H1 (cell line): ENCODE data around the gene NHSL2. TPM values are rescaled to one million over a fixed set of nuclear protein-coding genes. Genes with fewer than 3 reads are reported as not detected.

ENCODE experiments used
- CBX5 ChIP-seq: fragments of 300-800, 300-1000 bp; sonication (generic); IDR thresholded peaks from 2 replicates; pipeline ENCODE4 v1.7.1; 2016; ENCODE audit warnings: antibody characterized with exemption, low read length, low read depth
- CHD2 ChIP-seq: IDR thresholded peaks from 2 replicates; pipeline ENCODE4 v1.6.1; 2012; ENCODE audit warnings: low read length, improper control_type of control experiment
- GTF2F1 ChIP-seq: IDR thresholded peaks from 2 replicates; pipeline ENCODE4 v1.6.1; 2012; ENCODE audit warnings: low read depth, low read length, improper control_type of control experiment, borderline replicate concordance
- KDM1A ChIP-seq: fragments of 200-600, 300-600 bp; sonication (generic); IDR thresholded peaks from 2 replicates; pipeline ENCODE4 v1.7.1; 2016; ENCODE audit warnings: mild to moderate bottlenecking, low read length, borderline replicate concordance
- NRF1 ChIP-seq: IDR thresholded peaks from 2 replicates; pipeline ENCODE4 v1.6.1; 2011; ENCODE audit warnings: mild to moderate bottlenecking, low read depth, low read length, improper control_type of control experiment
- polyA plus RNA-seq, 7 experiments: library from polyadenylated mRNA; depleted of rRNA in 3 of 7; stranded (reverse) in 5 of 7; unstranded in 2 of 7; fragments of >200 nt in 5 of 7; fragments of 200-250 nt in 2 of 7; gene quantifications; 1 replicate in 5 of 7; 2 replicates in 1 of 7; 4 replicates in 1 of 7; pipeline versions ENCODE4 v1.2.1 to v1.2.3, GENCODE V29; 2011 to 2013; ENCODE audit warnings: missing spikeins in 2 of 7, mixed read lengths in 2 of 7
- total RNA-seq: library from RNA; stranded (reverse); fragmentation: NEBNext Ultra II Directional; extraction: Animal tissue kit (Norgen Biotek cat#: 25700); gene quantifications from 2 replicates; pipeline ENCODE4 v1.2.1, GENCODE V29; 2021

Gene NHSL2
- total and polyA plus RNA-seq, 2 of the 8 experiments (the other 6 are each of a cell fraction or from before 2014, with no cell fraction given): 3.7 to 7.2 TPM

DNA sequence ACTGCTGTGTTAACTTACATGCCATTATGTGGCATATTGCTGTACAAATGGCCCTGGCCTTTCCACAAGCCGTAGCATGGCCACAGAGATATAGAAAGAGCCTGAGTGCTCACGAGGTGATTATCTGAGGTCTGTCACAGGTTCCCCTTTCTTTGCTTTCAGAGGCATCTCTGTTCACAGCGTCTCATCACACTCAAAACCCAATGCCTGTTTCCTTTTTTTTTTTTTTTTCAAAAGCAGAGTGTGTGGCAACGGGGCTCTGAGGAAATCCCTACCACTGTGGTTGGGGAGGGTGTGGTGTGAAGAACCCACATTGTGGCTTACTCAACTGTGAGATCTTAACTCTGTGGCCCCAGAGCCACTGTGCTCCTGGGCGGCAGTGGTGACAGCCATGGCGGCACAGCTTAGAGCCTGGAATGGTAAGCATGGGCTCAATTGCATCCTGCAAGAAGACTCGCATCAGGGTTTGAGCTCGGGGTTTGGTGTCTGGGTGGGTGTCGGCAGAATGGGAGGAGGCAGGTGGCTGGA, 190.2 kb downstream of the NHSL2 start (continued):
- no peak for TF ChIP-seq CHD2
- TF ChIP-seq GTF2F1: no peak
- TF ChIP-seq CBX5: no peak
- TF ChIP-seq KDM1A: no peak
- no peak for TF ChIP-seq NRF1
- TF ChIP-seq, all 59 proteins: peak for 0
